GM23338 (cell line): ENCODE data around the gene ANKRD18B. TPM values are rescaled to one million over a fixed set of nuclear protein-coding genes. Genes with fewer than 3 reads are reported as not detected.

Source experiments
- polyA plus RNA-seq: library from polyadenylated mRNA; unstranded; fragments of >200 nt; fragmentation: Nextera tagmentation; extraction: Ambion mirVana; gene quantifications from 2 replicates; pipeline ENCODE4 v1.2.1, GENCODE V29; 2016
- small RNA-seq: library from RNA; depleted of rRNA; stranded (forward); fragments of <200 nt; gene quantifications from one replicate; pipeline ENCODE3, GENCODE V24; 2014; ENCODE audit warnings: low replicate concordance
- total RNA-seq: library from RNA; depleted of rRNA; stranded (reverse); fragments of >200 nt; shearing (Covaris generic); gene quantifications from 2 replicates; pipeline ENCODE4 v1.2.3, GENCODE V29; 2014; rRNA removed

ANKRD18B gene
- total and polyA plus RNA-seq, 2 experiments from 2014 or later, result 4.1 to 9.2 TPM

Small RNAs within 50 kb of the gene (small RNA-seq; reads per million reads assigned to genes)
- not detected for gene AL139008.1
- gene PRSS3P4, result not detected

Other genes with a start within 250 kb of the ANKRD18B start
- gene NFX1, start 233.7 kb upstream of the ANKRD18B start, total RNA-seq, result 26.1 and 29.7 TPM in 2 replicates
- gene NFX1, start 233.7 kb upstream of the ANKRD18B start, polyA plus RNA-seq, result 11.9 and 13.9 TPM in 2 replicates
- not detected in 2 replicates for gene AQP7, start 121.7 kb upstream of the ANKRD18B start, total RNA-seq
- not detected in 2 replicates for gene AQP7, start 121.7 kb upstream of the ANKRD18B start, polyA plus RNA-seq
- gene AQP3, start 76.7 kb upstream of the ANKRD18B start, total RNA-seq, result 3.5 and 3.8 TPM in 2 replicates
- 1.4 and 1.6 TPM in 2 replicates for gene AQP3, start 76.7 kb upstream of the ANKRD18B start, polyA plus RNA-seq
- 54.1 and 58.4 TPM in 2 replicates for gene NOL6, start 50.3 kb upstream of the ANKRD18B start, total RNA-seq
- gene NOL6, start 50.3 kb upstream of the ANKRD18B start, polyA plus RNA-seq, result 25.0 and 28.7 TPM in 2 replicates